ENCODE measurements around the gene MAJIN.

- no peak for TF ChIP-seq POLR2A (IDR thresholded peaks at IDR 0.05; ENCODE audit: low read depth, low read length)
- TF ChIP-seq TAF1 (IDR thresholded peaks at IDR 0.05; ENCODE audit: borderline replicate concordance, low read depth, low read length): no peak
These were observed 68.5 kb downstream of the MAJIN start for GRCh38 chr11:64903291-64903833.
